ENCODE measurements around the gene USP25. TPM values are rescaled to one million over a fixed set of nuclear protein-coding genes. Genes with fewer than 3 reads are reported as not detected.

Gene USP25
- total and polyA plus RNA-seq, 9 of the 15 experiments (the other 6 are each of a cell fraction or from before 2014, with no cell fraction given), result 7.8 to 44.9 (median 31.4) TPM

DNA sequence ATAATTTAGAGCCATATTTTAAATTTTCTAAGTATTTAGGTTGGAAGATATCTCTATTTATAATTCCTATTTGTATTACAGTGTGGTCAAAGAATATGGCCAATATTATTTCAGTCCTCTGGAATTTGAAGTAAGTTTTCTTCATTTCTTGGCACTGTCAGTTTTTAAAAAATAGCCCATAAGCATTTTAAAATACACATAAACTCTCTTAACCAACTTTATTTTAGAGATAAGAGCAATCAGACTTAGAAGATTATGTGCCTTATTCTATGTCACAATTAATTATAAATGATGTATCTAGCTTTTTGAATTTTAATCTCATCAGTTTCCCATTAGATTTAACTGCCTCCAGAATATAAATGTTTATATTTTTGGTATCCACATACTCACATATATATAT, 130.8 kb downstream of the USP25 start:
- no peak overlapping the region for H2AFZ ChIP-seq (ENCODE audit: low read depth, low read length)
- intact Hi-C loops (cut with micrococcal nuclease), result no loop called here
- H3K27me3 ChIP-seq (ENCODE audit: control insufficient read depth in 2 of 2, insufficient read depth in 2 of 2, low read length in 2 of 2), result no peaks in the 10 kb centered on the region
- H4K20me1 ChIP-seq (replicated peaks; ENCODE audit: control insufficient read depth, insufficient read depth, low read length), result no peaks in the 10 kb centered on the region
- H3K9ac ChIP-seq (ENCODE audit: insufficient read depth in 1 of 2, low read depth in 2 of 2, low read length in 2 of 2), result no peak overlapping the region
- H3K79me2 ChIP-seq (ENCODE audit: control insufficient read depth, insufficient read depth, low read length), result no peaks in the 10 kb centered on the region
- ChIA-PET POLR2A (no interaction called here), CTCF (ENCODE audit: low intra/inter-chr PET ratio) (no interaction called here)
- FAIRE-seq, result no peak
- no peak overlapping the region for H3K4me3 ChIP-seq
- H3K9me1 ChIP-seq (ENCODE audit: control insufficient read depth, insufficient read depth, low read length), result no peaks in the 10 kb centered on the region
- H3K4me2 ChIP-seq (ENCODE audit: insufficient read depth, low read length), result no peak overlapping the region
- no peak for DNase-seq (ENCODE audit: extremely low read depth in 1 of 4, low spot score in 3 of 4)
- TF ChIP-seq ZBTB1 (CRISPR knock-in tag; IDR thresholded peaks at IDR 0.05; ENCODE audit: borderline replicate concordance, low read depth), result no peak
- H3K4me1 ChIP-seq (replicated peaks in 1 of 2; ENCODE audit: control insufficient read depth in 2 of 2, insufficient read depth in 2 of 2, low read length in 2 of 2), result no peaks in the 10 kb centered on the region
- peaks cover 14% of the 10 kb centered on the region for H3K36me3 ChIP-seq (ENCODE audit: control insufficient read depth, insufficient read depth, low read length)
- no TSS peak for BruUV-seq (replicated peaks)
- no peak overlapping the region for H3K27ac ChIP-seq (ENCODE audit: extremely low read depth, low read depth, low read length)
- no peak for ATAC-seq
- no peaks in the 10 kb centered on the region for H3K9me3 ChIP-seq (replicated peaks; ENCODE audit: control insufficient read depth, insufficient read depth, low read depth, low read length)
- in situ Hi-C loops (cut with MboI), result no loop called here

DNA sequence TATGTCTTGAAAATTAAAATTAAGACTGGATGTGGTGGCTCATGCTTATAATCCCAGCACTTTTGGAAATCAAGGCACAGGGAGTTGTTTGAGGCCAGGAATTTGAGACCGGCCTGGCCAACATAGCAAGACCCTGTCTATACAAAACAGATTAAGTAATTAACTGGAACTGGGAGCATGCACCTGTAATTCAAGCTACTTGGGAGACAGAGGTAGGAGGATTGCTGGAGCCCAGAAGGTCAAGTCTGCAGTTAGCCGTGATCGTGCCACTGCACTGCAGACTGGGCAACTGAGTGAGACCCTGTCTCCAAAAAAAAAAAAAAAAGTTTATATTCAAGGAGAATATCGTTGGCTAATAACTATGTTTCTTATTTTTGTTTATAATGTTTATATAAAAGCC, 139.2 kb downstream of the USP25 start:
- FAIRE-seq (no peak), DNase-seq (ENCODE audit: extremely low read depth in 1 of 4, low spot score in 3 of 4) (no peak), ATAC-seq (no peak)
- no peak overlapping the region for H3K27ac ChIP-seq (ENCODE audit: extremely low read depth, low read depth, low read length)
- H3K4me2 ChIP-seq (ENCODE audit: insufficient read depth, low read length), result no peak overlapping the region
- no peak overlapping the region for H2AFZ ChIP-seq (ENCODE audit: low read depth, low read length)
- intact Hi-C loops (cut with micrococcal nuclease), result no loop called here
- H3K36me3 ChIP-seq (ENCODE audit: control insufficient read depth, insufficient read depth, low read length), result peaks cover 46% of the 10 kb centered on the region; the same call in 2 of the 3 replicates
- WGBS (ENCODE audit: insufficient coverage, low coverage, missing lambda C conversion rate), result 98% methylated on average over 4 of the region's 4 CpGs
- TF ChIP-seq ZNF121 (CRISPR knock-in tag; conservative IDR thresholded peaks at IDR 0.05), result peak; percentile 96
- TF ChIP-seq, protein P1, sequence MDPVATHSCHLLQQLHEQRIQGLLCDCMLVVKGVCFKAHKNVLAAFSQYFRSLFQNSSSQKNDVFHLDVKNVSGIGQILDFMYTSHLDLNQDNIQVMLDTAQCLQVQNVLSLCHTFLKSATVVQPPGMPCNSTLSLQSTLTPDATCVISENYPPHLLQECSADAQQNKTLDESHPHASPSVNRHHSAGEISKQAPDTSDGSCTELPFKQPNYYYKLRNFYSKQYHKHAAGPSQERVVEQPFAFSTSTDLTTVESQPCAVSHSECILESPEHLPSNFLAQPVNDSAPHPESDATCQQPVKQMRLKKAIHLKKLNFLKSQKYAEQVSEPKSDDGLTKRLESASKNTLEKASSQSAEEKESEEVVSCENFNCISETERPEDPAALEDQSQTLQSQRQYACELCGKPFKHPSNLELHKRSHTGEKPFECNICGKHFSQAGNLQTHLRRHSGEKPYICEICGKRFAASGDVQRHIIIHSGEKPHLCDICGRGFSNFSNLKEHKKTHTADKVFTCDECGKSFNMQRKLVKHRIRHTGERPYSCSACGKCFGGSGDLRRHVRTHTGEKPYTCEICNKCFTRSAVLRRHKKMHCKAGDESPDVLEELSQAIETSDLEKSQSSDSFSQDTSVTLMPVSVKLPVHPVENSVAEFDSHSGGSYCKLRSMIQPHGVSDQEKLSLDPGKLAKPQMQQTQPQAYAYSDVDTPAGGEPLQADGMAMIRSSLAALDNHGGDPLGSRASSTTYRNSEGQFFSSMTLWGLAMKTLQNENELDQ (CRISPR knock-in tag; IDR thresholded peaks at IDR 0.05; ENCODE audit: borderline replicate concordance), result no peak
- no peaks in the 10 kb centered on the region for H3K27me3 ChIP-seq (ENCODE audit: control insufficient read depth in 2 of 2, insufficient read depth in 2 of 2, low read length in 2 of 2)
- H3K9me3 ChIP-seq (replicated peaks; ENCODE audit: control insufficient read depth, insufficient read depth, low read depth, low read length), result no peaks in the 10 kb centered on the region
- CTCF ChIA-PET (ENCODE audit: low intra/inter-chr PET ratio), result no interaction called here
- no peaks in the 10 kb centered on the region for H4K20me1 ChIP-seq (replicated peaks; ENCODE audit: control insufficient read depth, insufficient read depth, low read length)
- H3K9me1 ChIP-seq (ENCODE audit: control insufficient read depth, insufficient read depth, low read length), result no peaks in the 10 kb centered on the region
- no peaks in the 10 kb centered on the region for H3K4me1 ChIP-seq (replicated peaks in 1 of 2; ENCODE audit: control insufficient read depth in 2 of 2, insufficient read depth in 2 of 2, low read length in 2 of 2)
- BruUV-seq (replicated peaks), result no TSS peak
- in situ Hi-C loops (cut with MboI), result no loop called here
- H3K79me2 ChIP-seq (ENCODE audit: control insufficient read depth, insufficient read depth, low read length), result no peaks in the 10 kb centered on the region
- no peak overlapping the region for H3K4me3 ChIP-seq
- H3K9ac ChIP-seq (ENCODE audit: insufficient read depth in 1 of 2, low read depth in 2 of 2, low read length in 2 of 2), result no peak overlapping the region
- POLR2A ChIA-PET, result interaction anchor here (0.7 kb wide), 1 partner anchor 213 kb away, joined by 4 read pairs; no protein-coding TSS in a partner anchor
